Activated naive CD8-positive, alpha-beta T cell treated with anti-CD3 and anti-CD28 coated beads, Interleukin-2, amount 50 U/mL, for 24 hours (primary cell): ENCODE results near the gene FAM120A.
A peak's percentile ranks its signal among the peaks of the same experiment; 100 is the strongest.

ENCODE experiments used
- ATAC-seq: fragments of 150-1000 bp; cut with Tn5 transposase; one replicate; pipeline ENCODE4 v1.10.0; 2021
- DNase-seq: peaks from one replicate; pipeline ENCODE4 v3.0.0; 2021
- H3K27ac Mint-ChIP-seq: one replicate; pipeline ENCODE4 v1.8.0; 2021; ENCODE audit warnings: mild to moderate bottlenecking, mixed read lengths
- H3K27me3 Mint-ChIP-seq: one replicate; pipeline ENCODE4 v1.8.0; 2021; ENCODE audit warnings: mixed read lengths
- H3K36me3 Mint-ChIP-seq: one replicate; pipeline ENCODE4 v1.8.0; 2021; ENCODE audit warnings: low read depth, mixed read lengths
- H3K4me1 Mint-ChIP-seq: one replicate; pipeline ENCODE4 v1.8.0; 2021; ENCODE audit warnings: mixed read lengths
- H3K4me3 Mint-ChIP-seq: one replicate; pipeline ENCODE4 v1.8.0; 2021; ENCODE audit warnings: mild to moderate bottlenecking, moderate library complexity, mixed read lengths
- H3K9me3 Mint-ChIP-seq: one replicate; pipeline ENCODE4 v1.8.0; 2021; ENCODE audit warnings: mixed read lengths

FAM120A gene

GRCh38 chr9:93558503-93558902 is 107.0 kb downstream of the FAM120A start:
- no peaks in the 10 kb centered on the region for H3K4me1 Mint-ChIP-seq
- no peaks in the 10 kb centered on the region for H3K9me3 Mint-ChIP-seq
- no peak for ATAC-seq
- H3K36me3 Mint-ChIP-seq, result peaks cover 49% of the 10 kb centered on the region
- H3K27ac Mint-ChIP-seq, result no peak overlapping the region
- H3K27me3 Mint-ChIP-seq, result no peaks in the 10 kb centered on the region
- no peak overlapping the region for H3K4me3 Mint-ChIP-seq
- DNase-seq, result no peak

- Mint-ChIP-seq H3K27me3 (no peaks in the 10 kb centered on the region), H3K4me1 (peaks cover 10% of the 10 kb centered on the region), H3K27ac (no peak overlapping the region), H3K4me3 (no peak overlapping the region), H3K9me3 (no peaks in the 10 kb centered on the region), H3K36me3 (peaks cover 54% of the 10 kb centered on the region)
- no peak for DNase-seq
- ATAC-seq, result no peak
These were observed 109.5 kb downstream of the FAM120A start for GRCh38 chr9:93560991-93561390.

- ATAC-seq (no peak), DNase-seq (no peak)
- Mint-ChIP-seq H3K4me1 (peaks cover 15% of the 10 kb centered on the region), H3K36me3 (peaks cover 49% of the 10 kb centered on the region), H3K27me3 (no peaks in the 10 kb centered on the region), H3K4me3 (no peak overlapping the region), H3K27ac (no peak overlapping the region), H3K9me3 (no peaks in the 10 kb centered on the region)
These were observed 110.7 kb downstream of the FAM120A start for GRCh38 chr9:93562157-93562556.

- no peaks in the 10 kb centered on the region for H3K27me3 Mint-ChIP-seq
- H3K9me3 Mint-ChIP-seq, result no peaks in the 10 kb centered on the region
- ATAC-seq (no peak), DNase-seq (no peak)
- H3K4me1 Mint-ChIP-seq, result peaks cover 26% of the 10 kb centered on the region
- H3K27ac Mint-ChIP-seq, result no peak overlapping the region
- H3K36me3 Mint-ChIP-seq, result peaks cover 36% of the 10 kb centered on the region
- H3K4me3 Mint-ChIP-seq, result no peak overlapping the region
These were observed 113.6 kb downstream of the FAM120A start for GRCh38 chr9:93565089-93565488.

- Mint-ChIP-seq H3K4me1 (peaks cover 26% of the 10 kb centered on the region), H3K36me3 (peaks cover 36% of the 10 kb centered on the region), H3K27me3 (no peaks in the 10 kb centered on the region), H3K27ac (peak overlapping the region; percentile 92), H3K4me3 (peak overlapping the region; percentile 86), H3K9me3 (peaks cover 5% of the 10 kb centered on the region)
- ATAC-seq (peak; percentile 94), DNase-seq (peak; percentile 100)
These were observed 115.2 kb downstream of the FAM120A start for GRCh38 chr9:93566408-93567270.

GRCh38 chr9:93567271-93567959 is 115.9 kb downstream of the FAM120A start:
- H3K4me3 Mint-ChIP-seq, result peak overlapping the region; percentile 86
- peak overlapping the region; percentile 92 for H3K27ac Mint-ChIP-seq
- H3K4me1 Mint-ChIP-seq, result peaks cover 26% of the 10 kb centered on the region
- peaks cover 5% of the 10 kb centered on the region for H3K9me3 Mint-ChIP-seq
- peaks cover 28% of the 10 kb centered on the region for H3K36me3 Mint-ChIP-seq
- DNase-seq (peak; percentile 27), ATAC-seq (no peak)
- no peaks in the 10 kb centered on the region for H3K27me3 Mint-ChIP-seq

- peaks cover 24% of the 10 kb centered on the region for H3K36me3 Mint-ChIP-seq
- DNase-seq (no peak), ATAC-seq (no peak)
- H3K27me3 Mint-ChIP-seq, result no peaks in the 10 kb centered on the region
- no peak overlapping the region for H3K27ac Mint-ChIP-seq
- peak overlapping the region; percentile 86 for H3K4me3 Mint-ChIP-seq
- H3K4me1 Mint-ChIP-seq, result peaks cover 26% of the 10 kb centered on the region
- H3K9me3 Mint-ChIP-seq, result peaks cover 5% of the 10 kb centered on the region
These were observed 116.7 kb downstream of the FAM120A start for GRCh38 chr9:93568169-93568568.

- no peak for DNase-seq
- Mint-ChIP-seq H3K27me3 (no peaks in the 10 kb centered on the region), H3K4me1 (peaks cover 26% of the 10 kb centered on the region), H3K4me3 (no peak overlapping the region), H3K9me3 (peaks cover 5% of the 10 kb centered on the region), H3K27ac (no peak overlapping the region), H3K36me3 (peaks cover 14% of the 10 kb centered on the region)
- ATAC-seq, result no peak
These were observed 118.2 kb downstream of the FAM120A start for GRCh38 chr9:93569621-93570174.

- peaks cover 7% of the 10 kb centered on the region for H3K36me3 Mint-ChIP-seq
These were observed 120.7 kb downstream of the FAM120A start for GRCh38 chr9:93572221-93572620.

GRCh38 chr9:93572636-93573515 is 121.4 kb downstream of the FAM120A start:
- Mint-ChIP-seq H3K9me3 (peaks cover 5% of the 10 kb centered on the region), H3K36me3 (peaks cover 7% of the 10 kb centered on the region), H3K27ac (no peak overlapping the region), H3K4me1 (peaks cover 17% of the 10 kb centered on the region), H3K4me3 (no peak overlapping the region), H3K27me3 (no peaks in the 10 kb centered on the region)
- no peak for DNase-seq
- no peak for ATAC-seq

More at GRCh38 chr9:93572221-93572620, 120.7 kb downstream of the FAM120A start:
- Mint-ChIP-seq H3K9me3 (peaks cover 5% of the 10 kb centered on the region), H3K4me3 (no peak overlapping the region), H3K27ac (no peak overlapping the region), H3K4me1 (peaks cover 18% of the 10 kb centered on the region), H3K27me3 (no peaks in the 10 kb centered on the region)
- ATAC-seq (no peak), DNase-seq (no peak)

- peaks cover 5% of the 10 kb centered on the region for H3K9me3 Mint-ChIP-seq
- peaks cover 21% of the 10 kb centered on the region for H3K4me1 Mint-ChIP-seq
- H3K4me3 Mint-ChIP-seq, result peak overlapping the region; percentile 16
- no peak for ATAC-seq
- H3K27ac Mint-ChIP-seq, result no peak overlapping the region
- H3K36me3 Mint-ChIP-seq, result peaks cover 7% of the 10 kb centered on the region
- DNase-seq, result no peak
- H3K27me3 Mint-ChIP-seq, result no peaks in the 10 kb centered on the region
These were observed 122.0 kb downstream of the FAM120A start for GRCh38 chr9:93573516-93573828.

- no peaks in the 10 kb centered on the region for H3K27me3 Mint-ChIP-seq
- no peak overlapping the region for H3K27ac Mint-ChIP-seq
- H3K4me3 Mint-ChIP-seq, result no peak overlapping the region
- H3K36me3 Mint-ChIP-seq, result peaks cover 7% of the 10 kb centered on the region
- H3K9me3 Mint-ChIP-seq, result peaks cover 5% of the 10 kb centered on the region
- DNase-seq (no peak), ATAC-seq (no peak)
- H3K4me1 Mint-ChIP-seq, result peaks cover 29% of the 10 kb centered on the region
These were observed 122.8 kb downstream of the FAM120A start for GRCh38 chr9:93574091-93574899.

GRCh38 chr9:93574900-93575795 is 123.7 kb downstream of the FAM120A start:
- Mint-ChIP-seq H3K4me3 (peak overlapping the region; percentile 84), H3K9me3 (peaks cover 5% of the 10 kb centered on the region), H3K27ac (peak overlapping the region; percentile 88), H3K27me3 (no peaks in the 10 kb centered on the region), H3K4me1 (peaks cover 28% of the 10 kb centered on the region), H3K36me3 (peaks cover 7% of the 10 kb centered on the region)
- ATAC-seq, result no peak
- no peak for DNase-seq
